Activated CD4-positive, alpha-beta T cell treated with anti-CD3 and anti-CD28 coated beads for 4 hours (primary cell): ENCODE measurements around the gene NCF4.

ENCODE experiments used
- DNase-seq, 2 donors: peaks; one replicate each; pipeline ENCODE4 v3.0.0-alpha.2; 2020

NCF4 gene

DNA sequence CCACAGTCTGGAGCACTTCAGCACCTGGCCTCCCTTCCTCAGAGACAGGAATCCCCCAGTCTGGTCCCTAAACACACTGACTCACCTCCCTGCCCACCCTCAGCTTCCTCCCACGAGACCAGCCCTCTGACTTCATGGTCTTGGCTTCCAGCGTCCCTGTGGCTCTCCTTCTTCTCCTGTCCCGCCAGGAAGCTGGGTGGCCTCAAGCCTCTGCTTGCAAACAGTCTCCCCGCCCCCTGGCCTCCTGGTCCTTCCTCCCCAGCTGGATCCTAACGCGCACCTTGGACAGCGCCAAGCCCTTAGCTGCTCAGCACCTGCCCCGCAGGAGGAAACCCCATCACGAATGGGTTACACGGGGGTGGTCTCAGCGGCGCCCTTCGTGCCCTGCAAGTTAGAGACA, 4.5 kb downstream of the NCF4 start:
- no peak for DNase-seq

DNA sequence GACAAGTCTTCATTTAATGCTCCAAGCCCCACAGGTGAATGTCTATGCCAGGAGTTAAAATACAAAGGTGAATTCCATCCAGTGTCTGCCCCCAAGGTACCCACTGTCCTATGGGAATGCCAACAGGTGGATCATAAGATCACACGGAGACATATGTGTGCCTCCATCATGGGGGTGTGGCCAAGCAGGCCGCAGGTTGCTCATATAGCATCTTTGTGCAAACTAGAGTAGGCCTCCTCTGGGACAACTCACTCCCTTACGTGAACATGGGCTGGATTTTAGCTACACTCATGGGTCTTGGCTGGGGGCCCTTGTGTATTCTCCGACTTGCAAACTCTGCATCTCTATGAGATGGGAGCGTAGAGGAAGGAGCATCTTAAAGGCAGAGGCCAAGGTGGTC, 6.9 kb downstream of the NCF4 start:
- no peak for DNase-seq

DNA sequence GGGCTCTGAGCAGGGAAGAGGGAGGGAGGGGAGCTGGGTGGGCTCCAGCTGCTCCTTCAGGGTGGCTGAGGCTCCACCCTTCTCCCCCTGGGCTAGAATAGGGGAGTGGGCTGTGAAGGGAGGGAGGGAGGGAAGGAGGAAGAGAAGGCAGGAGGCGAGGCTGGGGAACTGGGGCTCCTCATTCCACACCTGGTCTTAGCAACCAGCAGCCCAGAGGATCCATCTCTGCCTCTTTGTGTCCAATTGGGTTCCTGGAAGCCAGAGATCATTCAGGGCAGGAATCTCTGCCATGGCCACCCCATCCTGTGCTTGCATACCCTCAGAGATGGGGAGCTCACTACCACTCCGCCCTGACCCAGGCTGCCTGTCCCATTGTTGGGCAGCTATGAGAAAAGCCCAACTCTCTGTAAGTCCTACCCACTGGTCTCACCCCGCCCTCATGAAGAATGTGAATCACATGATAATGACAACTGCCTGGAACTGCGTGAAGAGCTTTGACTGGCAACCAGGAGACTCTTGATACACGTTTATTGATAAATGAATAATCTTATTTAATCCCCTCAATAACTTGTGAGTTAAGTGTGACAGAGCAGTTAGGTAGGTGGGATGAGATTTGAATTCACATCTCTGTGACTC, 7.9 kb downstream of the NCF4 start:
- DNase-seq = no peak

DNA sequence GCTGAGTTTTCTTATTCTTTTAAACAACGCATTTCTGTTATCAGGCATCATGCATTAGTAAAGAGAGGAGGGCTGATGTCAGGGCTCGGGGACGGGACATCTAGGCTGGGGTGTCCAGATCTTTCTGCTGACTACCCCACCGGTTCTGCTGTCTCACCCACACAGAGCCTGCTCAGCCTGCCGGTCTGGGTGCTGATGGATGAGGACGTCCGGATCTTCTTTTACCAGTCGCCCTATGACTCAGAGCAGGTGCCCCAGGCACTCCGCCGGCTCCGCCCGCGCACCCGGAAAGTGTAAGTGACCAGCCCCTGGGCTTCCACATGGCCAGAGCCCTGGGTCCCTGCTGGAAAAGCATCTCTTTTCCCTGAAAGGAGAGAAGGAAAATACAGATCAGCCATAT, 9.4 kb downstream of the NCF4 start:
- no peak for DNase-seq

DNA sequence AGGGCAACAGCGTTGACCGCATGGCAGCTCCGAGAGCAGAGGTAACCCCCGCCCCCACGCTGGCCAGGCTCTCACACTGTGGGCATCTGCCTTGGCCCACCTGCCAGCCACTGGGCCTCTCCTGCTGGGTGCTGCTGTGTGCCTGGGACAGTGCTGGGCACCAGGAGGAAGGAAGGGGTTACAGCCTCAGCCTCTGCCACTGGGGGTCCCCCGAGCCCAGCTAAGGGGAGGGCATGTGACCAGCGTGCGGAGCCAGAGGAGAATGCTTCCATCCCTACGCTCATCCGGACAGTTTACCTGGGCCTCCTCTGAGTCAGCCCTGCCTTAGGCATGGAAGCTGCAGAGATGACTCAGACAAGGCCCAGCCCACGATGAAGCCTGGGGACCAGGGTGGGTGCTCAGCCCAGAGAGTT, 10.9 kb downstream of the NCF4 start:
- DNase-seq = no peak

DNA sequence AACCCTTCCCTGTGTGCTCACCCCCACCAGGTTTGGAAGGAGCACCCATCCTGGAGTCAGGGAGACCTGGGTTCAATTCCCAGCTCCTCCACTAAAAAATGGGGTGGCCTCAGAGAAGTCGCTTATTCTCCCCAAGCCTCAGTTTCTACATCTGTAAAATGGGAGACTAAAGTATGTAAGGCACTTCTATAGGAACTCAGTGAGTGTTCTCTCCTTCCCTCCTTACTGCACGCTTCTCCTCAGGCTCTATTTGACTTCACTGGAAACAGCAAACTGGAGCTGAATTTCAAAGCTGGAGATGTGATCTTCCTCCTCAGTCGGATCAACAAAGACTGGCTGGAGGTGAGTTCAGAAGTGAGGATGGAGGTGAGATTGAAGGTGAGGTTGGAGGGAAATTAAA, 11.3 kb downstream of the NCF4 start:
- DNase-seq = no peak

DNA sequence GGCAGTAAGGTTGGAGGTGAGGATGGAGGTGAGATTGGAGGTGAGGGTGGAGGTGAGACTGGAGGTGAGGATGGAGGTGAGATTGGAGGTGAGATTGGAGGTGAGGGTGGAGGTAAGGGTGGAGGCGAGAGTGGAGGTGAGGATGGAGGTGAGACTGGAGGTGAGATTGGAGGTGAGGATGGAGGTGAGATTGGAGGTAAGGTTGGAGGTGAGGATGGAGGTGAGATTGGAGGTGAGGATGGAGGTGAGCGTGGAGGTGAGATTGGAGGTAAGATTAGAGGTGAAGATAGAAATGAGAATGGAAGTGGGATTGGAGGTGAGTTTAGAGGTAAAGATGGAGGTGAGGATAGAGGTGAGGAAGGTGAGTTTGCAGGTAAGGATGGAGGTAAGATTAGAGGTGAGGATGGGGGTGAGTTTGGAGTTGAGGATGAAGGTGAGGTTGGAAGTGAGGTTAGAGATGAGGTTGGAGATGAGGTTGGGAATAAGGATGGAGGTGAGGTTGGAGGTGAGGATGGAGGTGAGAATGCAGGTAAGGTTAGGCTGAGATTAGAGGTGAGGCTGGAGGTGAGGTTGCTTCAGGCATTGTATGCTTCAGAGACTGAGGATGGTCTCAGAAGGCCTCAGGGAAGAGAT, 12.2 kb downstream of the NCF4 start:
- DNase-seq = no peak

DNA sequence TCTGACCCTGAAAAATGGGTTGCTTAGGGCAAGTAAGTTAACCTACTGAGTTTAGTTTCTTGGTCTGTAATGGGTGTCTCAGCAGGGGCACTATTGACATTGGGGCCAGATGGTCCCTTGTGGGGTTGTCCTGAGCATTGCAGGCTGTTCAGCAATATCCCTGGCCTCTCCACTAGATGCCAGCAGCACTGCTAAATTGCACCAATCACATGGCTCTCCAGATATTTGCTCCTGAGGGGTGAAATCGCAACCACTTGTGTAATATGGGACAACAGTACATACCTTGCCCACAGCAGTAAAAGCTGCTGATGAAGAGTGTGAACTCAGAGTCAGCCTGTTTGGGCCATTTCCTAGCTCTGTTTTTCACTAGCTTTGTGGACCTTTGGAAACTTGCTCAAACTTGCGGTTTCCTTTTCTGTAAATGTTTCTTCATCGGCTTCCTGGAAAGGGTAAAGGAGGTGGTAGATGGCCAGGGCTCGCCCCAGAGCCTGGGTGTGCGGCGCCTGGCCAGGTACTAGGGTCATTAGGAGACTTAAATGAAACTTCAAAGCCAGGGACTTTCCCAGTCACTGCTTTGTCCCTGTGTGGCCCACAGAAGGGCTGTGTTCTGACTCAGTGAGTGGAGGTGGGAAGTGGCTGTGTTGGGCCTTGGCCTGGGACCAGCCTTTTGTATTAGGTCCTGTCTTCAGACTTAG, 13.0 kb downstream of the NCF4 start:
- peak; percentile 12 to 16 for DNase-seq

DNA sequence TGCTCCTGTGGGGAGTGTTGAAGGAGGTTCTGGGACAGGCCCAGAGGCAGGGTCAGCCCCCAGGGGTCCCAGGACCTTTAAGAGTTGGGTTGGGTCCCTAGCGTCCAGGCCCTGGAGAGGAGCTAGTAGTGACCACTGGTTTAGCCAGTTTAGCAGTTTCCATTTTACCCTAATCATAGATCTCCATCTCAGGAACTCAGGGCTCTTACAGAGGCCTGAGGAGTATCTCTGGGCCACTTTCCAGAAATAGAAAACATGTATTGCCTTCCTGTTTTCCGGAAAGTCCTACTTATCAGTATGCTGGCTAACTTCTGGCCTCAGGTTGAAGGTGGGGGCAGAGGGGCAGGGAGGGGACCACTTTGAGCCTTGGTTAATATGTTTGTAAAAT, 13.5 kb downstream of the NCF4 start:
- DNase-seq = no peak

DNA sequence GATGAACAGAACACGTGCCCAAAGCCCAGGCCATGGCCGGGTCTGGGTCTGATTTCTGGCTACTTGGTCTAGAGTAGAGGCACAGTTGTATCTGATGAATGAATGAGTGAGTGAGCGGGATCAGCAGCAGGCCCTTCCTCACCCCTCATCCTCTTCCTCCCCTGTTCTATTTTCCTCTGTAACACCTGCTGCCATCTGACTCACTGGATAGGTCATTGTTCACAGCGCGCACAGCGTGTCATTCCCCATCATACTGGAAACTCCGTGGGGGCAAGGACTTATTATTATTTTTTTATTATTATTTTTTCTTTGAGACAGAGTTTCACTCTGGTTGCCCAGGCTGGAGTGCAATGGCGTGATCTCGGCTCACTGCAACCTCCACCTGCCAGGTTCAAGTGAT, 13.9 kb downstream of the NCF4 start:
- no peak for DNase-seq

DNA sequence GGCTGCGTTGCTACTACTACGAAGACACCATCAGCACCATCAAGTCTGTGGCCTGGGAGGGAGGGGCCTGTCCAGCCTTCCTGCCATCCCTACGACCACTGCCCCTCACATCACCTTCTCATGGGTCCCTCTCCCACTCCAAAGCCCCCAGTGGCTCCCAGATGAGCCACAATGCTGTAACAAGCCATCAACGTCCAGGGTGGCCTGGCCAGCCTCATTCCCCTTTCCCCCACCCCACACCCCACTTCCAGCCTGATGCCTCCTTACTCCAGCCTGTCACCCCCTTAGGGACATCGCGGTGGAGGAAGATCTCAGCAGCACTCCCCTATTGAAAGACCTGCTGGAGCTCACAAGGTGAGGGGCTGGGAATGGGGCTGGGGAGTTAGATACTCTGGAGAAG, 14.9 kb downstream of the NCF4 start:
- no peak for DNase-seq

DNA sequence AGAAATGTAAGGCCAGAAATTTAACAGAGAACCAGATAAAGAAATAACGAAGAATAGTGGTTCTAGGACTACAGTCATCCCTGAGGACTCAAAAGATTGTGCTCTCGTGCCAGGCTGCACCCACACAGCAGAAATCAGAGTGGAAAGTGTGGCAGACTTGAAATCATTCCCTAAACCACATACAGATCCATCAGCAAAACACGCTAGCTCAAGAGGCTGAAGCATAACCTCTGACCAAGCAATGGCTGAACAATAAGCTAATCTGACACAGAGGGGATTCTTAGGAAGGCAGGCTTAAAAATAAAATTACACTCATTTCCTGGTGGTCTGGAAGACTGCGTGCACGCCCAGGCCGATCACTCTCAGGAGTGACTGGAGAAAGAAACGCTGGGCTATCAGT, 19.0 kb downstream of the NCF4 start:
- no peak for DNase-seq

DNA sequence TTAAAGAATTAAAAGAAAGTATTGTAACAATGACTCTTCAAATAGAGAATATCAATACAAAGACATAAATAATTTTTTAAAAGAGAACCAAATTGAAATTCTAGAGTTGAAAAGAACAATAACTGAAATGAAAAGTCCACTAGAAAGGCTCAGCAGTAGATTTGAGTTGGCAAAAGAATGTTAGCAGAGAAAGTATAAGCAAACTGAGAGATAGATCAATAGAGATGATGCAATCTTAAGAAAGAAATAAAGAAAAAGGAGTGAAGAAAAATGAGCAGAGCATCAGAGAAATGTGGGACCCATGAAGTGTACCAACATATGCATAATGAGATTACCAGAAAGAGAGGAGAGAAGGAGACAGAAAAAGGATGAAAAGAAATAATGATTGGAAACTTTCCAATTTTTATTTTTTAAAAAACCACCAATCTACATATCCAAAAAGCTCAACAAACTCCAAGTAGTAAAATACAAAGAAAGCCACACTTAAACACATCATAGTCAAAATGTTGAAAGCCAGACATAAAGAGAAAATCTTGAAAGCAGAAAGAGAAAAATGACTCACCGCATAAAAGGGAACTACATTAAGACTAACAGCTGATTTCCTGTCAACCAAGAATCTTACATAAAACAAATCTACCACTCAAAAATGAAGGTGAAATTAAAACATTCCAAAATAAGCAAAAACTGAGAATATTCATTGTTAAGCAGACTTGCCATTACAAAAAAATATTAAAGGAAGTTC, 20.9 kb downstream of the NCF4 start:
- no peak for DNase-seq

DNA sequence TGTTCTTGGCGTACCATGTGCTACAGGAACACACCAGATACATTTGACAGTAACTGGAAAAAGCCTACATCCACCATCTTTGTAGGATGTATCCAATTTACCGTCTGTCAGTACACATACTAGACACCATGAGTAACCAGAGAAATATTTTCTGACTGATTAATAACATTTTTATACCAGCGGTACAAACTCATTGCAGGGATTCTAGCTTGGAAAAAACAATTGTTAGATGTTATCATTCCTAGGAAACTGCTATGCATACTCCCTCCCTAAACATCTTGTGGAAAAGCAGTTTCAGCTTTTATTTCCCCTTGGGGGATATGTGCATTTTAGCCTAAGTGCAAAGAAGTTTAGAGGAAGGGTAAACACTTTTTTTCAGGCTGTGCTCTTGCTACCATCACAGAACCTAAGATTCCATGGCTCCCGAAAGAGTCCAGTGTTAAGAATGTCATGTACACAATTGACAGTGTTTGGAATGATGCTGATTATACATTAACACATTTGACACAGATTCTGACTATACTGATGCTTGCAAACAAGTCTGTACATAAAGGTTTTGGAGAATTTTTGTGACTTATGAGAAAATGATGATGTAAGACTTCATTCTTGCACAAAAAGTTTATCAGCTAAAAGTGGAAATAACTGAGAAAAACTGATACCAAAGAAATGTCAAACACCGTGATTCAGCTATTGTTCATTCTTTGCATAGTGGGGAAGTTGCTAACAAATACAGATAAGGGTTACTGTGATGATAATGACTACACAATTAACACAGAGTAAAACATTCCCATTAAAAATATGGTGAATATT, 23.7 kb downstream of the NCF4 start:
- no peak for DNase-seq

DNA sequence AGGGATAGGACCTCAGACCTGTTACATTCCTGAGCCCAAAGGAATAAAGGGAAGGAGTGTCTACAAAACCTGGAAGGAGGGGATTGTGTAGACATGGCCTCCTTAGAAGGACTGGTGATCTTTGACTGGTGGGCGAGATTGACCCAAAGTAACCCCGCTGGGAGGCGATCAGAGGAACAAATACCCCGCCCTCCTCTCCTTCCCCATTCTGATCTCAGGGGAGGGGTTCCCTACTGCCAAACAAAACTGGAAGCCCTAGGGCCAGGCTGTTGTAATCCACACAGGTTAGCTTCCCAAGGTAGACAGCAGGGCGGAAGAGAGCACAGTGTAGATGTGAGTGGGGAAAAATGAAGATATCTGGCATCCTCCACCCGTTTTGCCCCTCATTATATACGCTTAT, 24.7 kb downstream of the NCF4 start:
- no peak for DNase-seq

DNA sequence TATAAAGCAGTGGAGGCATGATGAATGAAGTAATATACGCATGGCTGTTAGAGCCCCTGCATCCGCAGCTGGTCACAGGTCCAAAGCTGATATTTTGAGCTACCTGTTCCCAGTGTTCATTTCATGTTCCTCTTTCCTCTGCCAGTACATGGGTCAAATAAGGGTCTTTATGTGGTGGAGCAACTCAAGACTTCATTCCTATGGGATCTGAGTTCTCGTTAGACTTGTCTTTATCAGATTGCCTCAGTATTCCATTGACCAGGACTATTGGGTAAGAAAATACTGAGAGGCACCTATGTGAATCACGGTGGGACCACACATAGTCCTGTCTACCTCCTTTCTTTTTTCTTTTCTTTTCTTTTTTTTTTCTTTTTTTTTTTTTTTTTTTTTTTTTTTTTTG, 25.2 kb downstream of the NCF4 start:
- no peak for DNase-seq

DNA sequence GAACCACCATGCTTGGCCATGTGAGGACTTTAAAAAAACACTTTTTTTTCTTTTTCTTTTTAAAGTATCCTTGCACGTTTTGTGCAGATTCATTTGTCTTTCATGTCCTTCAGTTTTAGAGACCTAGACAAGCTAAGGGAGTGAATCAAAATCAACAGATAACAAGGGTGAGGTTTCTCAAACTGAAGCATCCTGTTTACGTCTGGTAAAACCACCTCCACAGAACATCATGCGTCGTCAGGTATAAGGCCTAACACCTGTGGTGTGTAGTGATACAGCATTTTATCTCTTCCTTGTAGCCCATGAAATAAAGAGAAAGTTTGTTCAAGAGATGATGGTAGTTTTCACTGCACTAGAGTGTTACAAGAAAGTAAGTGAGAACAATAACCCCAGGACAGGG, 26.4 kb downstream of the NCF4 start:
- DNase-seq = no peak

DNA sequence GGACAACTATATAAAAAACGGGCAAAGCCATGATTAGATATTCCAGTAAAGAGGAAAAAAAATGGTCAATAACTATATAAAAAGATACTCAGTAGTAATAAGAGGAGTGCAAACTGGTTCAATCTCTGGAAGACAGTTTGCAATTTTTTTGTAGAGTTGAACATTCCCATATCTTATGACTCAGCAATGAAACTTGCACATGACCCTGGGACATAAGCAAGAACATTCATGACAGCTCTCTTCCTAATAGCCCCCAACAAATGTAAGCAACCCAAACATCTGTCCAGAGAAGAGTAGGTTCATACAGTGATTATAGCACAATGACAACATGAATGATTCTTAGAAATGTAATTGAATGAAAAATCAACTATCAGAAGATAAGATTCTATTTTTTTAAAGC, 30.8 kb downstream of the NCF4 start:
- no peak for DNase-seq

DNA sequence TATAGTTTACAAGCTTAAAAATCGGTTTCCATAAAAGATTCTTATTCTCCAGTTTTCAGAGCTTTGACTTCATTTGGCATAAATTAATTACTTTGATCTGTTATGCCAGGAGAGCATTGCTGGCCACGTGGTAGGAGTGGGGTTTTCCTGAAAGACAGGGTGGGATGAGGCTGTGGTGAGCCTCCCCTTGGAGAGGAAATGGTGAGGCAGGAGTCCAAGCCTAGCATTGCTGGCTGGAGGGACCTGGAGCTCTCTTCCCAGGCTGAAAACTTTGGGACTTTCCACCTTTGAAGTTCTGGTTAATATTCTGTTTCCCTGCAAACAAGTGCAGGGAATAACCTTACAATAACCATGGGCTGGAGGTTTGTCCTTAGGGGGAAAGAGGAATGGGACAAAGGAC, 31.5 kb downstream of the NCF4 start:
- DNase-seq = no peak

DNA sequence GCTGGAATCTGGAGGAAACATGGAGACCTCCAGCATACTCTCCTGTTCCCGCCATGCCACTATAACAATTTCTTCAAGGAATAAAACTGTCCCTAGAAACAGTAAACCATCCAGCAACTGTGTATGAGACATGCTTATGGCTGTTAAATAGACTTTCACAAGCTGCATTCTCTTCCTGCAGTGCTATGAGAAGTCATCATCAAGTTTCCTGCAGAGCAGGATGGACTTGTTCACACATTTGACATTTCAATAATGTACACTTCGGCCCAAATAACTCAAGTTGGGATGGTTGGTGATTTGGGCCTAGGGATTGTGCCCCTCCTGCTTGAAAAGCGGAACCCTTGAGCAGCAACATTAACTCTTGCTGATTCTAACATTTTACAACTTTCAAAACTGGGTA, 32.5 kb downstream of the NCF4 start:
- DNase-seq = no peak

DNA sequence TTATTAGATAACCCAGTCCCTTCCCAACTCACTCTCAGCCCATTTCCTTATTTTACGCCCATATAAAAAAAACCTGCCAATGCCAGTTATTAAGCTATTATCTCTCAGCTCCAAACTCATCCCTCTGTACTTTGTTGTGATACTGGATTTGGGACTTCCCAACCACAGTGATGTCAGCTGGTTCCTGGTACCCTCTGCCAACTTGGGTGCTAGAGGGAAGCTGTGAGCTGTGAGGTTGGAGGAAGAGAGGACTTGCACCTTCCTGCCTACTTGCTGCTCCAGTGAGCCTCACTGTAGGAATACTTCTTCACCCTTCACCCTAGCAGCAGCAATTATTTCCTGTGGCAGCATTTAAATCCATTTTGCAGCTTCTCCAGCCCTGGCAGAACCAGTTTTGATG, 33.5 kb downstream of the NCF4 start:
- DNase-seq = no peak

DNA sequence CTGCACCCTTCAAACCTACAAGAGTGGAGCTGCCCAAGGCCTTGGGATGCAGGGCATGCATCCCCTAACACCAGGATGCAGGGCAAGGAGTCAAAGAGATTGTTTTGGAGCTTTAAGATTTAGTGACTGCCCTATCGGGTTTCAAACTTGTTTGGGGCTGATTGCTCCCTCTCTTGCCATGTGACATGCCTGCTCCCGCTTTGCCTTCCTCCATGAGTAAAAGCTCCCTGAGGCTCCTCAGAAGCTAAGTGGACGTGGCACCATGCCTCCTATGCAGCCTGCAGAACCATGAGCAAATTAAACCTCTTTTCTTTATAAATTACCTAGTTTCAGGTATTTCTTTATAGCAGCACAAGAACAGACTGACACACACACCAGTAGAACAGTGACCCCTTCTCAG, 36.8 kb downstream of the NCF4 start:
- DNase-seq = no peak

DNA sequence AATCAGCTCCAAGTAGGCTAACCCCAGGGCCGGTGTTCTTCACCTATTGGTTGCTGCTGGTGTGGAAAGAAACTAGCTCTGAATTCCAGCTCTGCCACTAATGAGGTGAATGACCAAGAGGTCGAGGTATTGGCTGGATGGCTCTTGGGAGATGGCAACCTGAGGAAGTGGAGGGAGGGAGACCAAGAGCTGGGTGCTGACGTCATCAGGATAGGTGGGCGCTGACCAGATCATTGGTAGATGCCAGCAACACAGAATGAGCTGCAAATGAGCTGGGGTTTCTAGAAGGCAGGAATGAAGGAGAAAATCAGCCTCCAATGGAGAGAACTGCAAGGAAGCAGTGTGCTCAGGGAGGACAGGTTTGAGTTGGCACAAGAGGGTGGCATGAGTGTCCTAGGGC, 37.9 kb downstream of the NCF4 start:
- no peak for DNase-seq
